Fibroblast of lung (primary cell): Measurements from ENCODE around the gene ABCG4. TPM values are rescaled to one million over a fixed set of nuclear protein-coding genes. Genes with fewer than 3 reads are reported as not detected.

Experiments used
- DNase-seq, 2 donors: peaks; one replicate each; pipeline versions ENCODE4 v3.0.0 to v3.0.0-alpha.2; 2010; ENCODE audit warnings: low read depth in 2 of 2
- H2AFZ ChIP-seq: 2 replicates; pipeline ENCODE4 v1.5.1; 2012; ENCODE audit warnings: low read length, control low read depth, inconsistent platforms
- H3K27ac ChIP-seq: 2 replicates; pipeline ENCODE4 v1.5.1; 2011; ENCODE audit warnings: low read length, control low read depth; ENCODE audit not compliant: insufficient read depth
- H3K27me3 ChIP-seq: 2 replicates; pipeline ENCODE4 v1.5.1; 2011; ENCODE audit warnings: mild to moderate bottlenecking, low read length; ENCODE audit not compliant: control insufficient read depth, insufficient read depth
- H3K36me3 ChIP-seq: 2 replicates; pipeline ENCODE4 v1.5.1; 2011; ENCODE audit warnings: low read length; ENCODE audit not compliant: control insufficient read depth, insufficient read depth
- H3K4me1 ChIP-seq: 2 replicates; pipeline ENCODE4 v1.5.1; 2011; ENCODE audit warnings: low read length; ENCODE audit not compliant: control insufficient read depth, insufficient read depth; ENCODE audit errors: extremely low read depth
- H3K4me2 ChIP-seq: 2 replicates; pipeline ENCODE4 v1.5.1; 2011; ENCODE audit warnings: low read length, control low read depth; ENCODE audit not compliant: insufficient read depth; ENCODE audit errors: extremely low read depth
- H3K4me3 ChIP-seq, 4 experiments: fragments of 200-600 bp in 1 of 4; sonication (generic) in 1 of 4; replicated peaks in 1 of 4; 2 replicates each; pipeline ENCODE4 v1.5.1; 2011 to 2016; ENCODE audit warnings: low read length in 4 of 4, low read depth in 3 of 4, mild to moderate bottlenecking in 3 of 4, control low read depth in 2 of 4, inconsistent platforms in 1 of 4, mixed read lengths in 1 of 4; ENCODE audit not compliant: insufficient read depth in 1 of 4; ENCODE audit errors: control extremely low read depth in 1 of 4
- H3K79me2 ChIP-seq: 2 replicates; pipeline ENCODE4 v1.5.1; 2012; ENCODE audit warnings: mild to moderate bottlenecking, low read length, inconsistent platforms; ENCODE audit not compliant: control insufficient read depth, insufficient read depth
- H3K9ac ChIP-seq: 2 replicates; pipeline ENCODE4 v1.5.1; 2011; ENCODE audit warnings: mild to moderate bottlenecking, low read length, control low read depth; ENCODE audit not compliant: insufficient read depth
- H3K9me3 ChIP-seq: 2 replicates; pipeline ENCODE4 v1.5.1; 2012; ENCODE audit warnings: low read depth, low read length; ENCODE audit not compliant: control insufficient read depth, insufficient read depth
- H4K20me1 ChIP-seq: 2 replicates; pipeline ENCODE4 v1.5.1; 2011; ENCODE audit warnings: low read length; ENCODE audit not compliant: control insufficient read depth, insufficient read depth; ENCODE audit errors: extremely low read depth
- CTCF ChIP-seq, 2 donors: IDR thresholded peaks in 1 of 2; conservative IDR thresholded peaks in 1 of 2; 1 replicate in 1 of 2; 2 replicates in 1 of 2; pipeline ENCODE4 v1.5.1; 2011 to 2012; ENCODE audit warnings: low read length in 2 of 2, control low read depth in 1 of 2, inconsistent platforms in 1 of 2, low read depth in 1 of 2, mild to moderate bottlenecking in 1 of 2
- EZH2 ChIP-seq: IDR thresholded peaks from 2 replicates; pipeline ENCODE4 v1.5.1; 2012; ENCODE audit warnings: low read length, control low read depth, mild to moderate bottlenecking; ENCODE audit errors: missing control alignments
- polyA plus RNA-seq, 2 donors: library from polyadenylated mRNA; depleted of rRNA in 1 of 2; stranded (reverse) in 1 of 2; unstranded in 1 of 2; fragments of >200 nt; gene quantifications; 2 replicates each; pipeline ENCODE4 v1.2.1, GENCODE V29; 2011 to 2012; ENCODE audit warnings: missing spikeins in 1 of 2
- total RNA-seq: library from RNA; depleted of rRNA; stranded (reverse); fragments of >200 nt; gene quantifications from 2 replicates; pipeline ENCODE4 v1.2.1, GENCODE V29; 2014

The ABCG4 gene
- total and polyA plus RNA-seq, 2 donors (not counting 1 experiment from before 2014, with no cell fraction given) = 0.12 to 0.17 TPM

DNA sequence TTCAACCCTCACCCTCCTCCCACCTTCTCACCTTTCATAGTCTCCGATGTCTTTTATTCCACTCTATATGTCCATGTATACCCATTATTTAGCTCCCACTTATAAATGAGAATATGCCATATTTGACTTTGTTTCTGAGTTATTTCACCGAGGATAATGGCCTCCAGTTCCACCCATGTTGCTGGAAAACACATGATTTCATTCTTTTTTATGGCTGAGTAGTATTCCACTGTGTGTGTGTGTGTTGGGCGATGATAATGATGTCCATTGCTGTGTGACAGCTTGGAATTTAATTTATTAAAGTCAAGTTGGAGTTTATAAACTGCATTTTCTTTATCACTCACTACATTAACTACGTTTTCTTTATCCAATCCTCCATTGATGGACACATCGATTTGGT, 30.6 kb upstream of the ABCG4 start:
- DNase-seq = no peak
- H3K9me3 ChIP-seq = no peaks in the 10 kb centered on the region

GRCh38 chr11:119118946-119119345, 29.9 kb upstream of the ABCG4 start:
- H3K4me1 ChIP-seq = peaks cover 10% of the 10 kb centered on the region
- H4K20me1 ChIP-seq = no peaks in the 10 kb centered on the region
- no peak overlapping the region for H2AFZ ChIP-seq
- H3K36me3 ChIP-seq = peaks cover 4% of the 10 kb centered on the region
- H3K4me2 ChIP-seq = no peak overlapping the region
- H3K9ac ChIP-seq = no peak overlapping the region
- DNase-seq = no peak
- no peak overlapping the region for H3K4me3 ChIP-seq
- no peaks in the 10 kb centered on the region for H3K27me3 ChIP-seq
- H3K79me2 ChIP-seq = peaks cover 18% of the 10 kb centered on the region
- no peaks in the 10 kb centered on the region for H3K9me3 ChIP-seq
- H3K27ac ChIP-seq = no peak overlapping the region
- TF ChIP-seq EZH2 (no peak), CTCF (conservative IDR thresholded peaks at IDR 0.05 in 1 of 2, IDR thresholded peaks at IDR 0.05 in 1 of 2; ENCODE audit: low read depth in 1 of 2, low read length in 2 of 2) (no peak)

More for the DNA sequence above, 30.6 kb upstream of the ABCG4 start:
- no peak overlapping the region for H3K4me3 ChIP-seq
- no peaks in the 10 kb centered on the region for H3K27me3 ChIP-seq
- H3K4me1 ChIP-seq = peaks cover 11% of the 10 kb centered on the region
- H3K36me3 ChIP-seq = peaks cover 5% of the 10 kb centered on the region
- H4K20me1 ChIP-seq = no peaks in the 10 kb centered on the region
- peaks cover 16% of the 10 kb centered on the region for H3K79me2 ChIP-seq
- no peak overlapping the region for H3K9ac ChIP-seq
- no peak overlapping the region for H3K27ac ChIP-seq
- H3K4me2 ChIP-seq = no peak overlapping the region
- TF ChIP-seq EZH2 (no peak), CTCF (conservative IDR thresholded peaks at IDR 0.05 in 1 of 2, IDR thresholded peaks at IDR 0.05 in 1 of 2; ENCODE audit: low read depth in 1 of 2, low read length in 2 of 2) (no peak)
- no peak overlapping the region for H2AFZ ChIP-seq

- H3K79me2 ChIP-seq = peaks cover 18% of the 10 kb centered on the region
- no peaks in the 10 kb centered on the region for H3K9me3 ChIP-seq
- peak; percentile 69 to 78 for DNase-seq
- peak overlapping the region; percentile 65 for H3K9ac ChIP-seq
- H3K27me3 ChIP-seq = no peaks in the 10 kb centered on the region
- H2AFZ ChIP-seq = peak overlapping the region; percentile 86
- peak overlapping the region; percentile 84 for H3K27ac ChIP-seq
- peak overlapping the region; percentile 95 for H3K4me2 ChIP-seq
- H3K4me3 ChIP-seq = peak overlapping the region; percentile 64 to 80 (median 72)
- H3K4me1 ChIP-seq = peaks cover 10% of the 10 kb centered on the region
- no peaks in the 10 kb centered on the region for H4K20me1 ChIP-seq
- peaks cover 5% of the 10 kb centered on the region for H3K36me3 ChIP-seq
- TF ChIP-seq EZH2 = no peak
- TF ChIP-seq CTCF (conservative IDR thresholded peaks at IDR 0.05 in 1 of 2, IDR thresholded peaks at IDR 0.05 in 1 of 2; ENCODE audit: low read depth in 1 of 2, low read length in 2 of 2) = no peak
Observed at GRCh38 chr11:119120639-119121007, 28.2 kb upstream of the ABCG4 start.
